Activated CD8-positive, alpha-beta memory T cell treated with anti-CD3 and anti-CD28 coated beads, Interleukin-2, amount 10 ng/mL, durations not matched to agents 7 days and 5 days (primary cell): ENCODE measurements around the gene HARBI1. TPM values are rescaled to one million over a fixed set of nuclear protein-coding genes. Genes with fewer than 3 reads are reported as not detected.

Source experiments
- ATAC-seq: fragments of 150-1000 bp; cut with Tn5 transposase; one replicate; pipeline ENCODE4 v1.10.0; 2021; ENCODE audit warnings: moderate library complexity
- CTCF ChIA-PET: fragments of 350-600 bp; sonication (Branson Sonifier 250); formaldehyde crosslinking; loops from one replicate; lab custom pipeline; 2021; ENCODE audit warnings: antibody characterized with exemption; lab: Charles Lee
- DNase-seq: peaks from one replicate; pipeline ENCODE4 v3.0.0-alpha.2; 2020
- H3K27ac Mint-ChIP-seq: one replicate; pipeline ENCODE4 v1.8.0; 2021; ENCODE audit warnings: mild to moderate bottlenecking, mixed read lengths
- H3K27me3 Mint-ChIP-seq: one replicate; pipeline ENCODE4 v1.8.0; 2021; ENCODE audit warnings: mixed read lengths
- H3K36me3 Mint-ChIP-seq: one replicate; pipeline ENCODE4 v1.8.0; 2021; ENCODE audit warnings: mild to moderate bottlenecking, mixed read lengths
- H3K4me1 Mint-ChIP-seq: one replicate; pipeline ENCODE4 v1.8.0; 2021; ENCODE audit warnings: mixed read lengths
- H3K4me3 Mint-ChIP-seq: one replicate; pipeline ENCODE4 v1.8.0; 2021; ENCODE audit warnings: mild to moderate bottlenecking, moderate library complexity, mixed read lengths
- H3K9me3 Mint-ChIP-seq: one replicate; pipeline ENCODE4 v1.8.0; 2022; ENCODE audit warnings: low read depth, mixed read lengths
- total RNA-seq, 2 experiments: library from RNA; stranded (reverse); gene quantifications; one replicate each; pipeline ENCODE4 v1.2.3, GENCODE V29; 2021

Gene HARBI1
- total RNA-seq, 2 experiments from 2014 or later, result 5.9 to 6.6 TPM

- no peak for DNase-seq
- H3K27me3 Mint-ChIP-seq, result no peaks in the 10 kb centered on the region
- no peak overlapping the region for H3K4me3 Mint-ChIP-seq
- H3K27ac Mint-ChIP-seq, result no peak overlapping the region
- ATAC-seq, result no peak
- H3K4me1 Mint-ChIP-seq, result peaks cover 13% of the 10 kb centered on the region
- peaks cover 18% of the 10 kb centered on the region for H3K36me3 Mint-ChIP-seq
- CTCF ChIA-PET, result no interaction called here
- H3K9me3 Mint-ChIP-seq, result no peaks in the 10 kb centered on the region
These were observed 11.9 kb upstream of the HARBI1 start for GRCh38 chr11:46628961-46629360.

- Mint-ChIP-seq H3K36me3 (peaks cover 26% of the 10 kb centered on the region), H3K27ac (no peak overlapping the region), H3K9me3 (no peaks in the 10 kb centered on the region), H3K4me1 (peaks cover 17% of the 10 kb centered on the region), H3K27me3 (no peaks in the 10 kb centered on the region), H3K4me3 (no peak overlapping the region)
- CTCF ChIA-PET, result no interaction called here
- no peak for ATAC-seq
- no peak for DNase-seq
These were observed 8.4 kb upstream of the HARBI1 start for GRCh38 chr11:46625406-46625805.

DNA sequence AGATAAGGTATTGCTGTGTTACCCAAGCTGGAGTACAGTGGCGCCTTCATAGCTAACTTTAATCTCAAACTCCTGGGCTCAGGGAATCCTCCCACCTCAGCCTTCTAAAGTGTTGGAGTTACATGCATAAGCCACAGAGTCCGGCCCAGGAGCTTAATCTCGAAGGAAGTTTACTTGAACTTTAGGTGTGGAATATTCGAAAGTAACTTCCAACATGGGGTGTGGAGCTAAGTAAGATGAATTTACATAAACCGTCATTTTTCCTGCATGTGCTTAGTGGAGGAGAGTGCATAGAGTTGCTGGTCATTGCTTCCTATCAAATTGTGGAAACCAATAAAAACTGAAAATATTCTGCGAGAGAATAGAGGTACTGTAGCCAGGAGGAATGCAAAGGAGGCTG is 1.8 kb upstream of the HARBI1 start:
- no peak for ATAC-seq
- DNase-seq, result no peak
- H3K4me3 Mint-ChIP-seq, result peak overlapping the region; percentile 89
- no peaks in the 10 kb centered on the region for H3K9me3 Mint-ChIP-seq
- peaks cover 43% of the 10 kb centered on the region for H3K4me1 Mint-ChIP-seq
- H3K27ac Mint-ChIP-seq, result peak overlapping the region; percentile 50
- peaks cover 13% of the 10 kb centered on the region for H3K36me3 Mint-ChIP-seq
- no peaks in the 10 kb centered on the region for H3K27me3 Mint-ChIP-seq
- CTCF ChIA-PET, result interaction anchor here (1.0 to 4.4 kb wide), 16 partner anchors 12 to 269 kb away, joined by 3 to 35 read pairs (median 10); partner anchors contain the start of genes AMBRA1 and CHRM4

DNA sequence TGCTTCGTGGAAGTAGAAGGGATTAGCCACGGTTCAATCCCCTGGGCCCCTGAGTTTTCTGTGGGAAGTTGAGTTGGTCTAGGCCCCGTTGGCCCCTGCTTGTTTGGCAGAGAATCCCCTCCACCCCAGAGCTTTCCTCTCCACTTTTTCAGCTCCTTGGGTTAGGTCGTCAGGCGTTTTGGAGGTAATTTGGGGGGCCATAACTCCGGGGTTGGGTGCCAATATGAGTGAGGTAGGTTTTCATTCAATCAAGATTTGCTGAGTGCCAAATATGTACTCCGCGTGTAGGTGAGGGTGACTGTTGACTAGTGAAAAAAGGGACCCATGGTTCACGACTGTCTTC is 916 bp upstream of the HARBI1 start:
- Mint-ChIP-seq H3K9me3 (no peaks in the 10 kb centered on the region), H3K36me3 (peaks cover 13% of the 10 kb centered on the region), H3K4me3 (peak overlapping the region; percentile 89), H3K27me3 (no peaks in the 10 kb centered on the region), H3K27ac (peak overlapping the region; percentile 99), H3K4me1 (peaks cover 43% of the 10 kb centered on the region)
- ATAC-seq, result no peak
- no peak for DNase-seq
- CTCF ChIA-PET, result interaction anchor here (0.7 to 4.4 kb wide), 21 partner anchors 11 to 379 kb away, joined by 3 to 35 read pairs (median 7); partner anchors contain the start of genes AMBRA1, ARHGAP1, CHRM4 and ZNF408

GRCh38 chr11:46616551-46617133 is 385 bp downstream of the HARBI1 start:
- Mint-ChIP-seq H3K4me1 (peaks cover 41% of the 10 kb centered on the region), H3K9me3 (no peaks in the 10 kb centered on the region), H3K4me3 (peak overlapping the region; percentile 89), H3K27me3 (no peaks in the 10 kb centered on the region), H3K36me3 (peaks cover 7% of the 10 kb centered on the region), H3K27ac (peak overlapping the region; percentile 99)
- ATAC-seq (no peak), DNase-seq (no peak)
- CTCF ChIA-PET, result interaction anchor here (1.0 to 4.4 kb wide), 14 partner anchors 9 to 452 kb away, joined by 3 to 35 read pairs (median 10); partner anchors contain the start of genes ARHGAP1, CHRM4 and ZNF408

GRCh38 chr11:46615756-46616155 is 1.3 kb downstream of the HARBI1 start:
- Mint-ChIP-seq H3K27me3 (no peaks in the 10 kb centered on the region), H3K27ac (no peak overlapping the region), H3K4me1 (peaks cover 36% of the 10 kb centered on the region), H3K4me3 (peak overlapping the region; percentile 89), H3K9me3 (no peaks in the 10 kb centered on the region), H3K36me3 (peaks cover 3% of the 10 kb centered on the region)
- no peak for ATAC-seq
- CTCF ChIA-PET, result interaction anchor here (1.2 to 4.4 kb wide), 3 partner anchors 51 to 226 kb away, joined by 3 to 35 read pairs (median 15); partner anchors contain the start of gene CHRM4
- DNase-seq, result no peak

DNA sequence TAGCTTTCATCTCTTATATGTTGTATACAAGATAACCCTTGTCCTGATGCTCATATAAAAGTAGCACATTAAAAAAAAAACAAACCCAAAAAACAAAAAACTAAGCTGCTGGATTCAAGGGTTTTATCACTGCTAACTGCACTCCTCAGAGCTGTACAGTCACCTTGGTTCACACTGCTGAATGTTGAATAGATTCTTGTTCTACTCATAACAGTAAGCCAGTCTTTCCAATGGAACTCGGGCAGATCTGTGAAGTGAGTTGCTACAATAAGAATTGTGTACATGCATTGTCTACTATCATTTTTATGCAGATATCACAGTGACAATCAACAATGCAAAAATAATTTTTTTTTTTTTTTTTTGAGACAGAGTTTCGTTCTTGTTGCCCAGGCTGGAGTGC is 4.7 kb downstream of the HARBI1 start:
- ATAC-seq, result no peak
- CTCF ChIA-PET, result interaction anchor here (0.7 to 1.5 kb wide), 6 partner anchors 10 to 228 kb away, joined by 3 to 5 read pairs (median 4); no protein-coding TSS in a partner anchor

DNA sequence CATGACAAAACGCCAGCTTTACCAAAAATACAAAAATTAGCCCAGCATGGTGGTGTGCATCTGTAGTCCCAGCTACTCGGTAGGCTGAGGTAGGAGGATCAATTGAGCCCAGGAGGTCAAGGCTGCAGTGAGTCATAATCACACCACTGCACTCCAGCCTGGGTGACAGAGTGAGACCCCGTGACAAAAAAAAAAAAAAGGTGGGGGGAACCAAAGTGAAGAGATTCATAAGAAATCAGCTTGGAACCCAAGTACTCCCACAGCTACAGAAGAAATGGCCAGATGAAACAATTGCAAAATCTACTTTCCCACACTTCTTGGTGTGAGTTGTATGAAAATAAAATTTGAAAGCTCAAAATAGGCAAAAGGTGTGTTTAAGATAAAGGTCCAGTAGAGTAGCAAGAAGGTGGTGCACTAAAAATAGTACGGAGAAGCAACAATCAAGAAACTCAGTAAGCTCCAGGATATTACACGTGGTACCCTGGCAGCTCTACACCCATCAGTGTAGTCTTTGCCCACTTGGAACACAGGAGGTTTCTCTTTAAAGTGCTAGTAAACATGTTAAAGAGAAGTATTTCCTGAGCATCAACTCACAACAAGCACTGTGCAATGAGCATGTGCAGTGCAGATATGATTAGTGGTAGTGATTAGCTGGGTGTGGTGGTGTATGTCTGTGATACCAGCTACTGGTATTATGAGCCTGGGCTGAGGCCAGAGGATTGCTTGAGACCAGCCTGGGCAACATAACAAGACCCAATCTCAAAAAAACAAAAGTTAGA is 5.3 kb downstream of the HARBI1 start:
- H3K27ac Mint-ChIP-seq, result no peak overlapping the region

More for the DNA sequence above, 4.7 kb downstream of the HARBI1 start:
- H3K9me3 Mint-ChIP-seq, result no peaks in the 10 kb centered on the region
- no peaks in the 10 kb centered on the region for H3K36me3 Mint-ChIP-seq
- no peak overlapping the region for H3K4me3 Mint-ChIP-seq
- no peaks in the 10 kb centered on the region for H3K27me3 Mint-ChIP-seq
- H3K27ac Mint-ChIP-seq, result no peak overlapping the region
- H3K4me1 Mint-ChIP-seq, result peaks cover 19% of the 10 kb centered on the region
- DNase-seq, result no peak

GRCh38 chr11:46609386-46609785 is 7.6 kb downstream of the HARBI1 start:
- H3K36me3 Mint-ChIP-seq, result no peaks in the 10 kb centered on the region
- ATAC-seq (no peak), DNase-seq (no peak)
- no peak overlapping the region for H3K4me3 Mint-ChIP-seq
- peaks cover 5% of the 10 kb centered on the region for H3K4me1 Mint-ChIP-seq
- no peaks in the 10 kb centered on the region for H3K9me3 Mint-ChIP-seq
- no peak overlapping the region for H3K27ac Mint-ChIP-seq
- no peaks in the 10 kb centered on the region for H3K27me3 Mint-ChIP-seq
- CTCF ChIA-PET, result no interaction called here

More for the DNA sequence above, 5.3 kb downstream of the HARBI1 start:
- CTCF ChIA-PET, result interaction anchor here (0.6 to 1.5 kb wide), 4 partner anchors 11 to 82 kb away, joined by 3 to 5 read pairs (median 4); no protein-coding TSS in a partner anchor
- no peaks in the 10 kb centered on the region for H3K27me3 Mint-ChIP-seq
- H3K9me3 Mint-ChIP-seq, result no peaks in the 10 kb centered on the region
- no peaks in the 10 kb centered on the region for H3K36me3 Mint-ChIP-seq
- no peak for ATAC-seq
- peaks cover 19% of the 10 kb centered on the region for H3K4me1 Mint-ChIP-seq
- DNase-seq, result no peak
- no peak overlapping the region for H3K4me3 Mint-ChIP-seq

GRCh38 chr11:46607516-46607915 is 9.5 kb downstream of the HARBI1 start:
- no peaks in the 10 kb centered on the region for H3K36me3 Mint-ChIP-seq
- H3K27me3 Mint-ChIP-seq, result no peaks in the 10 kb centered on the region
- no peak overlapping the region for H3K27ac Mint-ChIP-seq
- H3K4me1 Mint-ChIP-seq, result peaks cover 7% of the 10 kb centered on the region
- no peak overlapping the region for H3K4me3 Mint-ChIP-seq
- CTCF ChIA-PET, result interaction anchor here (0.7 to 1.2 kb wide), 3 partner anchors 9 to 59 kb away, joined by 3 to 6 read pairs (median 3); partner anchors contain the start of genes AMBRA1, ATG13 and HARBI1
- ATAC-seq (no peak), DNase-seq (no peak)
- H3K9me3 Mint-ChIP-seq, result no peaks in the 10 kb centered on the region

DNA sequence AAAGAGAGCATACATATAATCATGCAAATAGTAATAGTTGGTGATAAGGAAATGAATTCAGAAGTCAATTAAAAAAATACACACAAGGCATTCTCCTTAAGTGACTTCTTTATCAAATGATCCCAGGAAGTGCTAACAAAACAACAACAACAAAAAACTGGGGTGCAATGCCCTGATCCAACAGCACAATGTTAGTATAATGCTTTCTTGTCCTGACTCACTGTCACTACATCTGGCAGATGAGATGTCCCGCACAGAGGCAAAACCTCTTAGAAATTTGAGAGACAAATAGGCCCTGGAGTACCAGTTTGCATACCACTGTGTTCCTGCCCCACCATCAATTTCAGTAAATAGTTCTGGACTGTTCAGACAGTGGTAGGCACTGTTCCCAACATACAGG is 12.2 kb downstream of the HARBI1 start:
- DNase-seq, result no peak
- no peaks in the 10 kb centered on the region for H3K27me3 Mint-ChIP-seq
- CTCF ChIA-PET, result no interaction called here

DNA sequence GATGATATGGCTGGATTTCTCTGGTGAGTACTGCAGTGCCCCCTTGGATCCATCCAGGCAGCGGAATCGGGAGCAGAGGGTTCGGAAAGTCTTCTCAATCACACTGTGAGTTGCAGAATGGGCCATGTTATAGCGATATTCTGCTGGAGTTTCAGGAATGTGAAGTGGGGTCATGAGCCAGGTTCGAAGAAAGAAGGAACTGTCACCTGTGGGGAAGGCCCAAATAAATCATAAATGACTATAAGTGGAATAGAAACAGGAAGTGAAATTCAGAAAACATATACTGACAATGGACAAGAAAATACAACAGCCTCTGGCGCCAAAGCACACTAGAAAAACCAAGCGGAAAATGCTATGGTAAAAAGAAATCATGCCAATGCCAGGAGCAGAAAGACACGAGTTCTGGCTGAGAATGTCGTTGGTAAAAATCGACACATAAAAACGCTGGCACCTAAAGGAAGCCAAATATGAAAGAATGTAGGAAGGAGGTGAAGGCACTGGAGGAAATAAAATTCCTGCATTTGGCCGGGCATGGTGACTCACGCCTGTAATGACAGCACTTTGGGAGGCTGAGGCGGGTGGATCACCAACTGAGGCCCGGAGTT is 13.2 kb downstream of the HARBI1 start:
- no peaks in the 10 kb centered on the region for H3K9me3 Mint-ChIP-seq
- peaks cover 2% of the 10 kb centered on the region for H3K4me1 Mint-ChIP-seq
- no peak for DNase-seq
- ATAC-seq, result no peak
- H3K4me3 Mint-ChIP-seq, result no peak overlapping the region
- H3K27me3 Mint-ChIP-seq, result no peaks in the 10 kb centered on the region
- CTCF ChIA-PET, result interaction anchor here (1.5 kb wide), 1 partner anchor 9 kb away, joined by 5 read pairs; no protein-coding TSS in a partner anchor
- no peaks in the 10 kb centered on the region for H3K36me3 Mint-ChIP-seq
- H3K27ac Mint-ChIP-seq, result no peak overlapping the region

More for the DNA sequence above, 12.2 kb downstream of the HARBI1 start:
- Mint-ChIP-seq H3K36me3 (no peaks in the 10 kb centered on the region), H3K27ac (no peak overlapping the region), H3K4me3 (no peak overlapping the region), H3K9me3 (no peaks in the 10 kb centered on the region), H3K4me1 (peaks cover 2% of the 10 kb centered on the region)
- no peak for ATAC-seq

GRCh38 chr11:46601129-46601528 is 15.9 kb downstream of the HARBI1 start:
- ATAC-seq, result no peak
- H3K4me1 Mint-ChIP-seq, result peaks cover 16% of the 10 kb centered on the region
- no peaks in the 10 kb centered on the region for H3K27me3 Mint-ChIP-seq
- H3K4me3 Mint-ChIP-seq, result no peak overlapping the region
- H3K36me3 Mint-ChIP-seq, result no peaks in the 10 kb centered on the region
- H3K9me3 Mint-ChIP-seq, result no peaks in the 10 kb centered on the region
- no peak overlapping the region for H3K27ac Mint-ChIP-seq
- no peak for DNase-seq
- CTCF ChIA-PET, result interaction anchor here (1.8 kb wide), 1 partner anchor 11 kb away, joined by 5 read pairs; no protein-coding TSS in a partner anchor
